Measurements from ENCODE around the gene PDCD11. TPM values are rescaled to one million over a fixed set of nuclear protein-coding genes. Genes with fewer than 3 reads are reported as not detected.

Gene PDCD11
- total RNA-seq, 4 donors from 2014 or later = 16.7 to 32.6 (median 26.2) TPM

- Histone ChIP-seq H3K27ac (peak overlapping the region in 2 of 4 donors; percentile 19 to 31), H3K27me3 (no peaks in the 10 kb centered on the region), H3K36me3 (peaks cover 31 to 100% (median 56%) of the 10 kb centered on the region in 3 donors), H3K9me3 (no peaks in the 10 kb centered on the region), H3K4me1 (peaks cover 0 to 35% (median 19%) of the 10 kb centered on the region in 3 donors), H3K4me3 (no peak overlapping the region)
- TF ChIP-seq POLR2A (IDR thresholded peaks at IDR 0.05) = no peak
- no peak for TF ChIP-seq CTCF (IDR thresholded peaks at IDR 0.05)
- DNase-seq = no peak
- intact Hi-C loops (cut with DNase I) = no loop called here
- WGBS, 2 donors = 83 to 92% methylated on average over 3 to 8 of the region's 8 CpGs
These were observed 45.2 kb downstream of the PDCD11 start for GRCh38 chr10:103441611-103442010.

- no peaks in the 10 kb centered on the region for H3K27me3 ChIP-seq
- intact Hi-C loops (cut with DNase I) = no loop called here
- H3K4me3 ChIP-seq = no peak overlapping the region
- WGBS, 2 donors = 81 to 85% methylated on average over 5 to 11 of the region's 13 CpGs
- H3K4me1 ChIP-seq = peaks cover 0 to 39% (median 23%) of the 10 kb centered on the region in 3 donors
- TF ChIP-seq POLR2A (IDR thresholded peaks at IDR 0.05) (no peak), CTCF (IDR thresholded peaks at IDR 0.05) (no peak)
- H3K9me3 ChIP-seq = no peaks in the 10 kb centered on the region
- DNase-seq = no peak
- peaks cover 31 to 100% (median 56%) of the 10 kb centered on the region in 3 donors for H3K36me3 ChIP-seq
- peak overlapping the region in 2 of 4 donors; percentile 19 to 31 for H3K27ac ChIP-seq
These were observed 45.6 kb downstream of the PDCD11 start for GRCh38 chr10:103442031-103442461.

- no peaks in the 10 kb centered on the region for H3K9me3 ChIP-seq
- no peak overlapping the region for H3K4me3 ChIP-seq
- H3K27ac ChIP-seq = peak overlapping the region in 2 of 4 donors; percentile 91 to 93
- TF ChIP-seq CTCF (IDR thresholded peaks at IDR 0.05) (no peak), POLR2A (IDR thresholded peaks at IDR 0.05) (no peak)
- peaks cover 25 to 100% (median 53%) of the 10 kb centered on the region in 3 donors for H3K36me3 ChIP-seq
- no peaks in the 10 kb centered on the region for H3K27me3 ChIP-seq
- intact Hi-C loops (cut with DNase I) = no loop called here
- H3K4me1 ChIP-seq = peaks cover 5 to 55% (median 38%) of the 10 kb centered on the region in 3 donors
- 86 to 87% methylated on average over 14 to 23 of the region's 23 CpGs for WGBS, 2 donors
- DNase-seq = no peak
These were observed 47.2 kb downstream of the PDCD11 start for GRCh38 chr10:103443475-103444185.

- no peaks in the 10 kb centered on the region for H3K27me3 ChIP-seq
- H3K4me3 ChIP-seq = no peak overlapping the region
- H3K27ac ChIP-seq = peak overlapping the region; percentile 69 to 93 (median 87)
- no peak for DNase-seq
- peaks cover 25 to 100% (median 53%) of the 10 kb centered on the region in 3 donors for H3K36me3 ChIP-seq
- peaks cover 13 to 64% (median 46%) of the 10 kb centered on the region in 3 donors for H3K4me1 ChIP-seq
- 70% methylated on average over 2 of the region's 10 CpGs; no CpG with 5 or more reads in 1 of the 2 donors for WGBS, 2 donors
- intact Hi-C loops (cut with DNase I) = no loop called here
- H3K9me3 ChIP-seq = no peaks in the 10 kb centered on the region
- TF ChIP-seq CTCF (IDR thresholded peaks at IDR 0.05) (no peak), POLR2A (IDR thresholded peaks at IDR 0.05) (no peak)
These were observed 48.1 kb downstream of the PDCD11 start for GRCh38 chr10:103444478-103444877.

GRCh38 chr10:103445366-103445765 is 48.9 kb downstream of the PDCD11 start:
- Histone ChIP-seq H3K4me3 (no peak overlapping the region), H3K27ac (peak overlapping the region; percentile 69 to 93 (median 87)), H3K27me3 (no peaks in the 10 kb centered on the region), H3K9me3 (no peaks in the 10 kb centered on the region), H3K4me1 (peaks cover 21 to 72% (median 55%) of the 10 kb centered on the region in 3 donors), H3K36me3 (peaks cover 25 to 100% (median 50%) of the 10 kb centered on the region in 3 donors)
- DNase-seq = no peak
- TF ChIP-seq POLR2A (IDR thresholded peaks at IDR 0.05) (no peak), CTCF (IDR thresholded peaks at IDR 0.05) (no peak)
- 77 to 87% methylated on average over 7 to 9 of the region's 9 CpGs for WGBS, 2 donors
- intact Hi-C loops (cut with DNase I) = no loop called here

Measured in esophagus squamous epithelium (tissue), 5 donors.